ELR (cell line): ENCODE measurements around the gene BTNL3.
A peak's percentile ranks its signal among the peaks of the same experiment; 100 is the strongest.
"Not testable (repeated sequence)": the region's sequence is repeated elsewhere in the genome, so short reads cannot be mapped to it uniquely, and the experiment has no call there.

ENCODE experiments used
- DNase-seq: peaks from one replicate; pipeline ENCODE4 v3.0.0-alpha.2; 2015; ENCODE audit warnings: low read depth

BTNL3 gene, protein sequence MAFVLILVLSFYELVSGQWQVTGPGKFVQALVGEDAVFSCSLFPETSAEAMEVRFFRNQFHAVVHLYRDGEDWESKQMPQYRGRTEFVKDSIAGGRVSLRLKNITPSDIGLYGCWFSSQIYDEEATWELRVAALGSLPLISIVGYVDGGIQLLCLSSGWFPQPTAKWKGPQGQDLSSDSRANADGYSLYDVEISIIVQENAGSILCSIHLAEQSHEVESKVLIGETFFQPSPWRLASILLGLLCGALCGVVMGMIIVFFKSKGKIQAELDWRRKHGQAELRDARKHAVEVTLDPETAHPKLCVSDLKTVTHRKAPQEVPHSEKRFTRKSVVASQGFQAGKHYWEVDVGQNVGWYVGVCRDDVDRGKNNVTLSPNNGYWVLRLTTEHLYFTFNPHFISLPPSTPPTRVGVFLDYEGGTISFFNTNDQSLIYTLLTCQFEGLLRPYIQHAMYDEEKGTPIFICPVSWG

DNA sequence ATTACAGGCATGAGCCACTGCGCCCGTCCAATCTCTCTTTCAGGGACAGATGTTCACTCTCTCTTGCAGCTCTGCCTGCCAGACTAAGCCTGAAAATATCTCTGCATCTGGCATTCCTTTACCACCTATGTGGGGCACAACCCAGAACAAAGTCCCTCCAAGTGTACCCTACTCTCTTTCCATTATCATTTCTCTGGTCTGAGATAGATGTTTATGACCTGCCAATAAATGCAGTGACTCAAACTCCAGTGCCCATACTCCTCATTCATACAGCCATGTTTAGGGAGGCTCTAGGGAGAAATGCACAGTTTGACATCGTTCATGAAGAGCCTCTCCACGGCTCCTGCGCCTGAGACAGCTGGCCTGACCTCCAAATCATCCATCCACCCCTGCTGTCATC is at the start of gene BTNL3:
BTNL3 (plus strand) TSS at position 255 of the 400 bp plus-strand sequence. CDS start 183 bp downstream, outside the sequence.
- DNase-seq = no peak

DNA sequence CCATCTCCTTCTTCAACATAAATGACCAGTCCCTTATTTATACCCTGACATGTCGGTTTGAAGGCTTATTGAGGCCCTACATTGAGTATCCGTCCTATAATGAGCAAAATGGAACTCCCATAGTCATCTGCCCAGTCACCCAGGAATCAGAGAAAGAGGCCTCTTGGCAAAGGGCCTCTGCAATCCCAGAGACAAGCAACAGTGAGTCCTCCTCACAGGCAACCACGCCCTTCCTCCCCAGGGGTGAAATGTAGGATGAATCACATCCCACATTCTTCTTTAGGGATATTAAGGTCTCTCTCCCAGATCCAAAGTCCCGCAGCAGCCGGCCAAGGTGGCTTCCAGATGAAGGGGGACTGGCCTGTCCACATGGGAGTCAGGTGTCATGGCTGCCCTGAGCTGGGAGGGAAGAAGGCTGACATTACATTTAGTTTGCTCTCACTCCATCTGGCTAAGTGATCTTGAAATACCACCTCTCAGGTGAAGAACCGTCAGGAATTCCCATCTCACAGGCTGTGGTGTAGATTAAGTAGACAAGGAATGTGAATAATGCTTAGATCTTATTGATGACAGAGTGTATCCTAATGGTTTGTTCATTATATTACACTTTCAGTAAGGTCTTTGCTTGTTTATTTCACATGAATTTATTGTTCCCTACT is 38.2 kb upstream of the BTNL3 start:
- peak; percentile 84 for DNase-seq

DNA sequence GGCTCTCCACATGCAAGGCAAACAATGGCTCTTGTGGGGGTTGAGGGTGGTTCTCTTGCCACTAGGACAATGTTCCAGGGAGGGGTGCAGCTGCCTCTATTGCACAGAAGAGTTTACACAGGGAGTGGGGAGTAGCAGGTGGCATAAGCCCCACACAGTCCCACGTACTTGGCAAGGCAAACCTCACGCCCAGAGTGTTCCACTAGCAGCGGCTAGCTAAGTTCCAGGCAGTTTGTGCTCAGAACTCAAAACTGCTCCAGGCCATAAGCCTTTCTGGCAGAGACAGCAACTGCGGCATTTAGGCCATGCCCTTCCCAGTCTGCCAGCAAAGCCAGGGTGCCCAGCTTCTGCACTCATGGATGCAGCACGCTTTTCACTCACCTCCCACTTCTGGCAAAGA is 29.0 kb upstream of the BTNL3 start:
- no peak for DNase-seq

DNA sequence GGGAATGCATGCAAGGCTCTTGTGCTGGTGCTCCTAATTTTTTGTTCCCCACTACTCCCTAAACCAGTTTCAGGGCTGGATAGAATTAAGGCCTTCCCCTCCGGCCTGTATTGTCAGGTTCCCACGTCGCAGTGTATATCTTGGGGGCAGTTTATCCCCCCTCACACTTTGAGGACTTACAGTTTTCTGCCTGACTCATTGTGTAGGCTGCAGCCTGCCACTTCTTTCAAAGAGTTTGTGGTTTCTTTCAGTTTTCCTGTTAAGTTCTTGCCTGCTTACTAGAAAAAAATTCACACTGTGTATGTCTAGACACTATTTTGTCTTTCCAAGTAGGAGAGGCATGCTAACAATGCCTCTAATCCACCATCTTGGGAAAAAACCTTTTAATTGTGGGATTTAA is 28.4 kb upstream of the BTNL3 start:
- DNase-seq = peak; percentile 18

- no peak for DNase-seq
Measured at GRCh38 chr5:180969406-180969805, 19.2 kb upstream of the BTNL3 start.

DNA sequence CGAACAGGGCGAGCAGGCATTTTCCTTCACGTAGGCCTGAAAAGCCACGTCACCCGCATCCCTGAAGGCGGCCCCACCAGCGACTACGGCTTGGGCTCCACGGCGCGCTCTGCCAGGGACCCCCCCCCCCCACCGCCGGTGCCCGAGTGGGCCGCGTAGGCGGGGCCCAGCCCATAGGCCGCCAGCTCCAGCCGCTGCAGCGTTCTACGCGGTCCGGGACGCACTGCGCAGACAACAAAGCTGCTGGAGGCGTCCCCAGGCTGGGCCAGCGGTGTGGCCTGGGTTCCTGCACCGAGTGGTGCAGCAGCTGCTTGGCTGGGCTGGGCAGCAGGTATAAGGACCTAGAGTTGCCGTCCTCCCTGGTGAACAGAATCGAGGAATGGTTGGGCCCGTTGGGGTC is 18.3 kb upstream of the BTNL3 start:
- no peak for DNase-seq

DNA sequence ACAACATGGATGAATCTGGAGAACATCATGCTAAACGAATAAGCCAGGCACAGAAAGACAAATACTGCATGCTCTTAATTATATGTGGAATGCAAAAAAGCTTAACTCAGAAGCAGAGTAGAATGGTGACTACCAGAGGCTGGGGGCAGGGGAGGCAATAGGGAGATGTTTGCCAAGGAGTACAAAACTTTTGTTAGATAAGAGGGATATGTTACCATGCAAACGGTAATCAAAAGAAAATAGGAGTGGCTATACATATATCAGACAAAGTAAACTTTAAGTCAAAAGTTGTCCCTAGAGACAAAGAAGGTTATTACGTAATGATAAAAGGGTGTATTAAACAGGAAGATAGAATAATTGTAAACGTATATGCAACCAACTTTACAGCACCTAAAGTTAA is 17.8 kb upstream of the BTNL3 start:
- no peak for DNase-seq

DNA sequence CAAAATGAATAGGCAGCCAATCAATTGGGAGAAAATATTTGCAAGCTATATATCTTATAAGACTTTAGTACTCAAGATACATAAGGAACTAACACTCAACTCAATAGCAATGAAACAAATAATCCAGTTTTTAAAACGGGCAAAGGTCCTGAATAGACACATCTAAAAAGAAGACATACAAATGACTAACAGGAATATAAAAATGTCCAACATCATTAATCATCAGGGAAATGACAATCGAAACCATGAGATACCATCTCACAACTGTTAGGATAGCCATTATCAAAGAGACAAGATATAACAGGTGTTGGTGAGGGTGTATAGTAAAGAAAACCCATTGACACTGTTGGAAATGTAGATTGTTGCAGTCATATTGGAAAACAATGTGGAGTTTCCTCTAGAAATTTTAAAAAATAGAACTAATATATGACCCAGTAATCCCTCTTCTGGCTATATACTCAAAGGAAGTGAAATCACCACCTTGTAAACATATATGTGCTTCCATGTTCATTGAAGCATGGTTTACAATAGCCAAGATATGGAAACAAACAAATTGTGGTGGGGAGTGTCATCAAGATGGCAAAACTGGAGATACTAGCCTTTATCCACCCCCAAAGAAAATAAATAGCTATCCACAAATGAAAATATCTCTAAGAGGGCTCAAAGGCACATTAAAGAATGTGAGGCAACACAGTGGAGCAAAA is 13.9 kb upstream of the BTNL3 start:
- no peak for DNase-seq

- DNase-seq = no peak
Measured at GRCh38 chr5:180975338-180975737, 13.3 kb upstream of the BTNL3 start.

DNA sequence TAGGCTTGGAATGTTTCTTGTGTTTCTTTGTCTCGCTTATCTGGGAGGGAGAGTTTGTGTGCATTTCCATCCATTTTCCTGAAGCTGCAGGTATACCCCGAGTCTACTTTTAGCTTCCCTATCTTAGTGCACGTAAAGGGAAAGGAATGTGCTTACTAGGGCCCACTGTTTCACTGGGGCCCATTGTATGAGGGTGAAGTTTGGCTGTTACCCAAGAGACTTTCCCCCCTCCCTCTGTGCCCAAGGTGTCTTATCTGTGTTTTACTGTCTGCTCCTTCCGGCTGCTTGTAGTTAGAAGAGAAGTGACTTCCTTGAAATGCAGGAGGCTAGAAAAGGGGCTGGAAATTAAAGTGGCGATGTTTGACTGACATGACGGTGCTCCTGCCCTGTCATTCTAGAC is 12.1 kb upstream of the BTNL3 start:
- DNase-seq = no peak

- DNase-seq = no peak
Measured at GRCh38 chr5:180977852-180978251, 10.8 kb upstream of the BTNL3 start.

- no peak for DNase-seq
Measured at GRCh38 chr5:180982008-180982741, 6.5 kb upstream of the BTNL3 start.

- no peak for DNase-seq
Measured at GRCh38 chr5:180988016-180988415, 630 bp upstream of the BTNL3 start.

GRCh38 chr5:180990086-180990881 is 1.6 kb downstream of the BTNL3 start:
- no peak for DNase-seq

DNA sequence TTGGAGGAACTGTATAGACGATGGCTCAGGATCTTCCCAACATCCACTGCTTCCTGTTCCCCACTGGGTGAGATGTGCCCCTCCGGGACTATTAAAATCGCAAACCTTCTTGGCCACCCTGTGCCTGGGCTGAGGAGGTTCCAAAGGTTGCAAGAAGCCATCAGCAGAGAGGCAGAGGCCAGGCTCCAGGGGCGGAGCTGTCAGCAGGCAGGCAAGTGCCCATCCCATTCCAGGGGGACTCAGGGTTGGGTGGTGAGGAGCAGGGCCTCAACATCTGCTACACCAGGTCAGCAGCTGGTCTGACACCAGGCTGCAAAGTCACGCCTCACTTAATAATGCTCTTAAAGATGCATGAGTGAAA is 2.2 kb downstream of the BTNL3 start:
- no peak for DNase-seq

- no peak for DNase-seq
Measured at GRCh38 chr5:181001947-181002346, 13.3 kb downstream of the BTNL3 start.

DNA sequence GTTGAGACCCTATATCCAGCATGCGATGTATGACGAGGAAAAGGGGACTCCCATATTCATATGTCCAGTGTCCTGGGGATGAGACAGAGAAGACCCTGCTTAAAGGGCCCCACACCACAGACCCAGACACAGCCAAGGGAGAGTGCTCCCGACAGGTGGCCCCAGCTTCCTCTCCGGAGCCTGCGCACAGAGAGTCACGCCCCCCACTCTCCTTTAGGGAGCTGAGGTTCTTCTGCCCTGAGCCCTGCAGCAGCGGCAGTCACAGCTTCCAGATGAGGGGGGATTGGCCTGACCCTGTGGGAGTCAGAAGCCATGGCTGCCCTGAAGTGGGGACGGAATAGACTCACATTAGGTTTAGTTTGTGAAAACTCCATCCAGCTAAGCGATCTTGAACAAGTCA is 17.1 kb downstream of the BTNL3 start:
- no peak for DNase-seq

DNA sequence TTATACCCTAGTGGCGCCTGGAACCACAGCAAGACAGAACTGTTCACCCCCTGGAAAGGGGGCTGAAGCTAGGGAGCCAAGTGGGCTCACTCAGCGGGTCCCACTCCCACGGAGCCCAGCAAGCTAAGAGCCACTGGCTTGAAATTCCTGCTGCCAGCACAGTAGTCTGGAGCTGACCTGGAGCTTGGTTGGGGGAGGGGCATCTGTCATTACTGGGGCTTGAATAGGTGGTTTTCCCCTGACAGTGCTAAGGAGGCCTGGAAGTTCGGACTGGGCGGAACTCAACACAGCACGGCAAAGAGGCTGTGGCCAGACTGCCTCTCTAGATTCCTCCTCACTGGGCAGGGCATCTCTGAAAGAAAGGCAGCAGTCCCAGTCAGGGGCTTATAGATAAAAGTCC is 19.5 kb downstream of the BTNL3 start:
- no peak for DNase-seq

GRCh38 chr5:181010018-181010417 is 21.4 kb downstream of the BTNL3 start:
- not testable (repeated sequence) for DNase-seq

- not testable (repeated sequence) for DNase-seq
Measured at GRCh38 chr5:181014654-181015053, 26.0 kb downstream of the BTNL3 start.

- DNase-seq = not testable (repeated sequence)
Measured at GRCh38 chr5:181017448-181017847, 28.8 kb downstream of the BTNL3 start.
